K562 (cell line): ENCODE results near the gene GINS3.

Experiments used
- EZH2 ChIP-seq: IDR thresholded peaks from 2 replicates; pipeline ENCODE4 v1.6.1; 2012; ENCODE audit warnings: low read depth, mild to moderate bottlenecking, inconsistent platforms, low read length, borderline replicate concordance
- FOXM1 ChIP-seq, 2 experiments: fragments of 450-650 bp in 1 of 2; sonication (generic) in 1 of 2; formaldehyde crosslinking in 1 of 2; IDR thresholded peaks; 2 replicates each; pipeline versions ENCODE4 v1.6.1 to v1.9.0; 2017 to 2022; ENCODE audit warnings: low read depth in 2 of 2, mild to moderate bottlenecking in 2 of 2, missing genetic modification reagents in 1 of 2, moderate library complexity in 1 of 2
- MAZ ChIP-seq, 2 experiments: fragments of 450-650 bp in 1 of 2; sonication (generic) in 1 of 2; formaldehyde crosslinking; IDR thresholded peaks in 1 of 2; conservative IDR thresholded peaks in 1 of 2; 2 replicates each; pipeline versions ENCODE4 v1.4.0 to v1.5.0; 2020; ENCODE audit warnings: mild to moderate bottlenecking in 1 of 2, missing genetic modification reagents in 1 of 2
- RFX5 ChIP-seq: IDR thresholded peaks from 2 replicates; pipeline ENCODE4 v1.6.1; 2011; ENCODE audit warnings: low read depth, mild to moderate bottlenecking, improper control_type of control experiment, low read length
- ZNF274 ChIP-seq: IDR thresholded peaks from 2 replicates; pipeline ENCODE4 v1.6.1; 2011; ENCODE audit warnings: low read depth, mild to moderate bottlenecking, low read length, moderate library complexity, borderline replicate concordance
- TF ChIP-seq, protein P1 (sequence below), 3 experiments: IDR thresholded peaks in 2 of 3; conservative IDR thresholded peaks in 1 of 3; 2 replicates each; pipeline ENCODE4 v1.5.1; 2011 to 2012; ENCODE audit warnings: low read length in 3 of 3, mild to moderate bottlenecking in 3 of 3, control low read depth in 2 of 3, improper control_type of control experiment in 1 of 3, inconsistent platforms in 1 of 3, low read depth in 1 of 3, mixed read lengths in 1 of 3, moderate library complexity in 1 of 3; ENCODE audit not compliant: insufficient read depth in 2 of 3
- TF ChIP-seq, protein P2 (sequence below): fragments of 250-450 bp; sonication (Bioruptor Pico); IDR thresholded peaks from 2 replicates; pipeline ENCODE4 v1.6.1; 2021; ENCODE audit warnings: mild to moderate bottlenecking
- TF ChIP-seq, protein P3 (sequence below): fragments of 250-450 bp; sonication (Bioruptor Pico); IDR thresholded peaks from 2 replicates; pipeline ENCODE4 v1.5.1; 2021; ENCODE audit warnings: mild to moderate bottlenecking

DNA sequence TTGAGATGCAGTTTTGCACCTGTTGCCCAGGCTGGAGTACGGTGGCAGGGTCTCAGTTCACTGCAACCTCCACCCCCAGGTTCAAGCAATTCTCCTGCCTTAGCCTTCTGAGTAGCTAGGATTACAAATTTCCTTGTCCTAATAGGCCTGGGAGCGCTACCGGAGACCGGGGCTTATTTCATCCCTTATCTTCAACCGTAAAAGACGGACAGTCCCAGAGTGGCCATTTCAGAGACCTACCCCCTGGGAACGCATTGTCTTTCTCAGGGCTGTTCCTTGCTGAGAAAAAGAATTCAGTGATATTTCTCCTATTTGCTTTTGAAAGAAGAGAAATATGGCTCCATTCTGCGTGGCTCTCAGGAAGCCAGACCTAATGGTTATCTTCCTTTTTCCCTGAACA, 39.6 kb upstream of the GINS3 start:
- TF ChIP-seq EZH2 (no peak), FOXM1 (IDR thresholded peaks at IDR 0.05; ENCODE audit: low read depth) (no peak), FOXM1 (CRISPR knock-in tag; IDR thresholded peaks at IDR 0.05; ENCODE audit: low read depth) (no peak), MAZ (CRISPR knock-in tag; conservative IDR thresholded peaks at IDR 0.05 in 1 of 2, IDR thresholded peaks at IDR 0.05 in 1 of 2) (no peak), RFX5 (no peak), ZNF274 (no peak)
- TF ChIP-seq, protein P1, sequence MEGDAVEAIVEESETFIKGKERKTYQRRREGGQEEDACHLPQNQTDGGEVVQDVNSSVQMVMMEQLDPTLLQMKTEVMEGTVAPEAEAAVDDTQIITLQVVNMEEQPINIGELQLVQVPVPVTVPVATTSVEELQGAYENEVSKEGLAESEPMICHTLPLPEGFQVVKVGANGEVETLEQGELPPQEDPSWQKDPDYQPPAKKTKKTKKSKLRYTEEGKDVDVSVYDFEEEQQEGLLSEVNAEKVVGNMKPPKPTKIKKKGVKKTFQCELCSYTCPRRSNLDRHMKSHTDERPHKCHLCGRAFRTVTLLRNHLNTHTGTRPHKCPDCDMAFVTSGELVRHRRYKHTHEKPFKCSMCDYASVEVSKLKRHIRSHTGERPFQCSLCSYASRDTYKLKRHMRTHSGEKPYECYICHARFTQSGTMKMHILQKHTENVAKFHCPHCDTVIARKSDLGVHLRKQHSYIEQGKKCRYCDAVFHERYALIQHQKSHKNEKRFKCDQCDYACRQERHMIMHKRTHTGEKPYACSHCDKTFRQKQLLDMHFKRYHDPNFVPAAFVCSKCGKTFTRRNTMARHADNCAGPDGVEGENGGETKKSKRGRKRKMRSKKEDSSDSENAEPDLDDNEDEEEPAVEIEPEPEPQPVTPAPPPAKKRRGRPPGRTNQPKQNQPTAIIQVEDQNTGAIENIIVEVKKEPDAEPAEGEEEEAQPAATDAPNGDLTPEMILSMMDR (IDR thresholded peaks at IDR 0.05 in 2 of 3, conservative IDR thresholded peaks at IDR 0.05 in 1 of 3; ENCODE audit: insufficient read depth in 2 of 3, low read depth in 1 of 3, low read length in 3 of 3), result no peak
- TF ChIP-seq, protein P2, sequence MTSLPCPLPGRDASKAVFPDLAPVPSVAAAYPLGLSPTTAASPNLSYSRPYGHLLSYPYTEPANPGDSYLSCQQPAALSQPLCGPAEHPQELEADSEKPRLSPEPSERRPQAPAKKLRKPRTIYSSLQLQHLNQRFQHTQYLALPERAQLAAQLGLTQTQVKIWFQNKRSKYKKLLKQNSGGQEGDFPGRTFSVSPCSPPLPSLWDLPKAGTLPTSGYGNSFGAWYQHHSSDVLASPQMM (CRISPR knock-in tag), result no peak
- TF ChIP-seq, protein P3, sequence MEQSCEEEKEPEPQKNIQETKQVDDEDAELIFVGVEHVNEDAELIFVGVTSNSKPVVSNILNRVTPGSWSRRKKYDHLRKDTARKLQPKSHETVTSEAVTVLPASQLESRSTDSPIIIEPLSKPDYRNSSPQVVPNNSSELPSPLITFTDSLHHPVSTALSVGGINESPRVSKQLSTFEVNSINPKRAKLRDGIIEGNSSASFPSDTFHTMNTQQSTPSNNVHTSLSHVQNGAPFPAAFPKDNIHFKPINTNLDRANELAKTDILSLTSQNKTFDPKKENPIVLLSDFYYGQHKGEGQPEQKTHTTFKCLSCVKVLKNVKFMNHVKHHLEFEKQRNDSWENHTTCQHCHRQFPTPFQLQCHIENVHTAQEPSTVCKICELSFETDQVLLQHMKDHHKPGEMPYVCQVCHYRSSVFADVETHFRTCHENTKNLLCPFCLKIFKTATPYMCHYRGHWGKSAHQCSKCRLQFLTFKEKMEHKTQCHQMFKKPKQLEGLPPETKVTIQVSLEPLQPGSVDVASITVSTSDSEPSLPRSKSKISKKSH (CRISPR knock-in tag), result no peak
